AG04450 (cell line): Measurements from ENCODE around the gene CRYBA4. TPM values are rescaled to one million over a fixed set of nuclear protein-coding genes. Genes with fewer than 3 reads are reported as not detected.

ENCODE experiments used
- CTCF ChIA-PET: fragments of 300-600, 350-600 bp; formaldehyde crosslinking; extraction: SDS; loops from one replicate; lab custom pipeline; 2022; ENCODE audit warnings: antibody characterized with exemption, inconsistent platforms; lab: Charles Lee
- POLR2A ChIA-PET: fragments of 350-600 bp; formaldehyde crosslinking; extraction: SDS; loops from one replicate; lab custom pipeline; 2021; ENCODE audit warnings: antibody characterized with exemption, inconsistent platforms; lab: Yijun Ruan, JAX
- DNase-seq: peaks from one replicate; pipeline ENCODE4 v3.0.0-alpha.2; 2011; ENCODE audit warnings: low read depth, low spot score
- H3K27ac ChIP-seq: one replicate; pipeline ENCODE4 v1.5.1; 2012; ENCODE audit warnings: low read depth, low read length, control low read depth
- H3K27me3 ChIP-seq: one replicate; pipeline ENCODE4 v1.6.0; 2012; ENCODE audit warnings: low read length; ENCODE audit not compliant: control insufficient read depth, insufficient read depth
- H3K4me3 ChIP-seq: 2 replicates; pipeline ENCODE4 v1.5.1; 2011; ENCODE audit warnings: mild to moderate bottlenecking, low read depth, low read length, control low read depth
- H3K9me3 ChIP-seq: 2 replicates; pipeline ENCODE4 v1.5.1; 2012; ENCODE audit warnings: low read length; ENCODE audit not compliant: control insufficient read depth, insufficient read depth
- CTCF ChIP-seq: IDR thresholded peaks from 2 replicates; pipeline ENCODE4 v1.5.1; 2011; ENCODE audit warnings: low read depth, low read length, control low read depth, inconsistent platforms
- polyA plus RNA-seq: library from polyadenylated mRNA; depleted of rRNA; stranded (reverse); fragments of >200 nt; gene quantifications from 2 replicates; pipeline ENCODE4 v1.2.3, GENCODE V29; 2011

Gene CRYBA4
- polyA plus RNA-seq, 1 experiment = not detected

GRCh38 chr22:26602127-26602526 is 19.6 kb upstream of the CRYBA4 start:
- Histone ChIP-seq H3K27me3 (peaks cover 18% of the 10 kb centered on the region), H3K4me3 (no peak overlapping the region), H3K27ac (no peak overlapping the region), H3K9me3 (no peaks in the 10 kb centered on the region)
- no peak for DNase-seq
- TF ChIP-seq CTCF = no peak
- POLR2A ChIA-PET = no interaction called here
- CTCF ChIA-PET = no interaction called here

GRCh38 chr22:26604368-26604767 is 17.4 kb upstream of the CRYBA4 start:
- no peak for TF ChIP-seq CTCF

GRCh38 chr22:26606611-26607010 is 15.2 kb upstream of the CRYBA4 start:
- Histone ChIP-seq H3K4me3 (no peak overlapping the region), H3K27me3 (no peaks in the 10 kb centered on the region), H3K9me3 (no peaks in the 10 kb centered on the region), H3K27ac (no peak overlapping the region)
- DNase-seq = no peak
- TF ChIP-seq CTCF = no peak
- CTCF ChIA-PET = interaction anchor here (0.6 to 1.3 kb wide), 3 partner anchors 17 to 66 kb away, joined by 3 read pairs; partner anchors contain the start of gene TPST2
- POLR2A ChIA-PET = interaction anchor here (0.6 to 0.7 kb wide), 3 partner anchors 18 to 56 kb away, joined by 3 to 9 read pairs (median 7); no protein-coding TSS in a partner anchor

More at GRCh38 chr22:26604368-26604767, 17.4 kb upstream of the CRYBA4 start:
- DNase-seq = no peak
- CTCF ChIA-PET = no interaction called here
- POLR2A ChIA-PET = no interaction called here
- Histone ChIP-seq H3K27ac (no peak overlapping the region), H3K27me3 (peaks cover 7% of the 10 kb centered on the region), H3K4me3 (no peak overlapping the region), H3K9me3 (no peaks in the 10 kb centered on the region)

- POLR2A ChIA-PET = interaction anchor here (0.7 kb wide), 1 partner anchor 633 kb away, joined by 7 read pairs; no protein-coding TSS in a partner anchor
- Histone ChIP-seq H3K27ac (no peak overlapping the region), H3K4me3 (no peak overlapping the region), H3K27me3 (peaks cover 2% of the 10 kb centered on the region), H3K9me3 (no peaks in the 10 kb centered on the region)
- no peak for TF ChIP-seq CTCF
- DNase-seq = no peak
- CTCF ChIA-PET = no interaction called here
Measured at GRCh38 chr22:26608129-26608528, 13.6 kb upstream of the CRYBA4 start.

GRCh38 chr22:26609287-26609686 is 12.5 kb upstream of the CRYBA4 start:
- H3K27ac ChIP-seq = no peak overlapping the region
- no peak for DNase-seq
- peaks cover 2% of the 10 kb centered on the region for H3K27me3 ChIP-seq
- H3K4me3 ChIP-seq = no peak overlapping the region
- TF ChIP-seq CTCF = no peak
- ChIA-PET CTCF (no interaction called here), POLR2A (no interaction called here)
- H3K9me3 ChIP-seq = no peaks in the 10 kb centered on the region
